ENCODE measurements around the gene GADD45B.
"Not testable (repeated sequence)": the region's sequence is repeated elsewhere in the genome, so short reads cannot be mapped to it uniquely, and the experiment has no call there.

The GADD45B gene

DNA sequence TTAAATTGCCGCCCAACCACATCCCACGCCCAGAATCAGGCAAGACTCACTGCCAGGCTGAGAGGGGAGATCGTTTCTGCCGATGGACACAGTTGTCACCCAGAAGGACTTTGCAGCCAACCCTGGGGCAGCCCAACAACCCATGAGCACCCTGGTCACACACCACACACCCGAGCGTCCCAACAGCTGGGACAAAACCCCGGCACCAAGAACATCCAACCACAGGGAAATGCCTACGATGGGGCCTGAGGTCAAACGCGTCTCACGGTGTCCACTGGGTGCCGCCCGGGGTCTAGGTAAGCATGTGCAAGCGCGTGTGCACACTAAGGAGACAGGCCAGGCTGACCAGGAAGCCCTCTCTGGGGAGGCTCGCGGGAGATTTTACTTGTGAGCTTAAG is 32.1 kb upstream of the GADD45B start:
- in situ Hi-C loops (cut with HindIII; ENCODE audit: low sequenced_read_pairs): no loop called here

- in situ Hi-C loops (cut with HindIII; ENCODE audit: low sequenced_read_pairs): no loop called here
Measured at GRCh38 chr19:2444251-2445002, 31.5 kb upstream of the GADD45B start.

DNA sequence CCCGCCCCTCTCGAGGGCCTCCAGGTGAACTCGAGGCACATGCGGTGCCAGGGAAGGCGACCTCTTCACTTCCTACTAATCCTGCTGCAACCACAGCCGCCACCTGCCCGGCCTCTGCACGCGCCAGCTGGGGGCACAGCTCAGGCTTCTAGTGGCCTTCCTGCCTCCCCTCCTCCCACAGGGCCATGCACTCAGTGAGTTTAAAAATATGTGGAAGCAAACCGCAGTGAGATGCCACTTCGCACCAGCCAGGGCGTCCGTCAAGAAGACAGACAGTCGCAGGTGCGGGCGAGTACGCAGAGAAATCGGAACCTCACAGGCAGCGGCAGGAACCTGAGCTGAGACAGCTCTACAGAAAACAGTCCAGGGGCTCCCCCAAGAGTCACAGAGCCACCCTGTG is 29.5 kb upstream of the GADD45B start:
- in situ Hi-C loops (cut with HindIII; ENCODE audit: low sequenced_read_pairs): no loop called here

DNA sequence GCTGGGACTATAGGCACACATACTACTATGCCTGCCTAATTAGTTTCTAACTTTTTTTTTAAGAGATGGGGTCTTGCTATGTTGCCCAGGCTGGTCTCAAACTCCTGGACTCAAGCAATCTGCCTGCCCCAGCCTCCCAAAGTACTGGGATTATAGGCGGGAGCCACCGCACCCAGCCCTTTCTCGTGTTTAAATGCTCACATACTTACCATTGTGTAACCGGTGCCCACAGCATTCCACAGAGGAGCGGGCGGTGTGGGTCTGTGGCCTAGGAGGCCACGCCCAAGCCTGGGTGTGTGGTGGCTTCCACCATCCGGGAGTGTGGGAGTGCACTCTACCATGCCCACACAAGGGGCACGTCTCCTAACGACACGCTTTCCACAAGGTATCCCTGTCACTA is 26.9 kb upstream of the GADD45B start:
- in situ Hi-C loops (cut with HindIII; ENCODE audit: low sequenced_read_pairs): no loop called here

DNA sequence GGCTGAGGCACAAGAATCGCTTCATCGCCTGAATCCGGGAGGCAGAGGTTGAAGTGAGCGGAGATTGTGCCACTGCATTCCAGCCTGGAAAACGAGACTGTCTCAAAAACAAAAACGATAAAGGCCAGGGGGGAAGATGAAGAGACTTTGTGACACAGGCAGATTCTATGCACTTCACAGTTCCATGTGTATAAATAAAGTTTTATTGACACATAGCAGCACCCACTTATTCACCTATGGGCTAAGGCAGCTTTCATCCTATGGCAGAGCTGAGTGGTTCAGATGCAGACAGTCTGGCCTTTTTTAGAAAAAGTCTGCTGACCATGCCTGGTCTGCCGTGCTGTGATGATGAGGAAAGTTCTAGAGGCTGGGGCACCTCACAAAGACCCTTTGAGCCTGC is 24.8 kb upstream of the GADD45B start:
- in situ Hi-C loops (cut with HindIII; ENCODE audit: low sequenced_read_pairs): no loop called here

DNA sequence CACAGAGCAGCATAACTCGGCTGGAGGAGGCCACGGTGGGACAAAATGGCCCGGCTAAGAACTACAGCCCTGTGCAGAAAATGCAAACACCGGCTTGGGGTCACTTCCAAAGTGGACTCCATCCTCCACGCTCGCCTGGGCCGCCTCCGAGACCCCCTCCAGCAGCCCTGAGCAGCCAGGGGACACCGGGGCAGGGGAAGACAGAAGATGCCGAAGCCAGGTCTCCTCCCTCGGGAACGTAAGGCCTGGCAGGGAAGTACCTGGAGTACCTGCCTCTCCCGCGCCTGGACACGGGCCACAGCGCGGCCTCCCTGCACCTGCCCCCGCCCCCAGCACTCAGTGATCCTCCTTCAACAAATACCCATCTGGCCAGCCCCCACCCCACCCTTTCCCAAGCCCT is 24.2 kb upstream of the GADD45B start:
- in situ Hi-C loops (cut with HindIII; ENCODE audit: low sequenced_read_pairs): no loop called here

GRCh38 chr19:2453431-2454025 is 22.4 kb upstream of the GADD45B start:
- in situ Hi-C loops (cut with HindIII; ENCODE audit: low sequenced_read_pairs): no loop called here

GRCh38 chr19:2454199-2454961 is 21.5 kb upstream of the GADD45B start:
- in situ Hi-C loops (cut with HindIII; ENCODE audit: low sequenced_read_pairs): no loop called here

DNA sequence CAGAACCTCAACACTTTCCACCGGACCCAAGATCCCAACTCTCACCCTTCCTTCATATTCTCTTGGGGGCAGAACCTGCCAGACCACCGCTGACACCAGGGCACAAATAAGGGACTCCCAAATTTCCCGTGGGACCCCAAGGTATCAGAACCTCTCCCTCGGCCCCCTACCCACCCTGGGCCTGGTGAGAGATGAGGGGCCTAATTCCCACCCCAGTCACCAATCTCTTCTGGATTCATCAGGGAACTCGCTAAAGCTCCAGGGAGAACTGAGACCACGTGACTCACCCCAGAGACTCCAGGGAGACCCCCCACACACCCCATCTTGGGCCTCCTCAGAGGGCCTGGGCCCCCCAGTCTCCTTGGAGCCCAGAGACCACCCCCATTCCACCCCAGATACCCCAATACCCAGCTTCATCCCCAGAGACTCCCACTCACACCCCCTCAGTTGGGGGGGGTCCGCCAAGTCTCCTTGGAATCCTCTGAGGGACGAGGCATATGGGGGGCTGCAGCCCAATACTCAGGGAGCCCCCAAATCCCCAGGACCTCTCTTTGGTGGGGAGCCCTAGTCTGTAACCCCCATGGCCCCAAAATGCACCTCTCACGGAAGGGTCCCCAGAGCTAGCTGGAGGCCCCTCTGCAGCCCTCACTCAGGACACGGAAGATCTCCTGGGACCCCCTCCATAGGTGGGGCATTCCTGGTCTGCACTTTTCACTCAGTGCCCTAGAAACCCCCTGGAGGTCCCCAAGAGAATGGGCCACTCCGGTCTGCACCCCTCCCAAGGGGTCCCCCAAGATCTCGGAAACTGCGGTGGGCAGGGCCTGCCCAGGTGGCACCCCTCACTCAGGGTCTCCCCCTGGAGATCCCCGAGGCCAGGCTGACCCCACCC is 20.7 kb upstream of the GADD45B start:
- in situ Hi-C loops (cut with HindIII; ENCODE audit: low sequenced_read_pairs): no loop called here

GRCh38 chr19:2455851-2456570 is 19.9 kb upstream of the GADD45B start:
- in situ Hi-C loops (cut with HindIII; ENCODE audit: low sequenced_read_pairs): no loop called here

GRCh38 chr19:2457394-2458037 is 18.4 kb upstream of the GADD45B start:
- in situ Hi-C loops (cut with HindIII; ENCODE audit: low sequenced_read_pairs): no loop called here

GRCh38 chr19:2458054-2458453 is 17.9 kb upstream of the GADD45B start:
- in situ Hi-C loops (cut with HindIII; ENCODE audit: low sequenced_read_pairs): no loop called here

- in situ Hi-C loops (cut with HindIII; ENCODE audit: low sequenced_read_pairs): not testable (repeated sequence)
Measured at GRCh38 chr19:2458776-2459175, 17.2 kb upstream of the GADD45B start.

GRCh38 chr19:2460245-2460644 is 15.7 kb upstream of the GADD45B start:
- in situ Hi-C loops (cut with HindIII; ENCODE audit: low sequenced_read_pairs): no loop called here

- in situ Hi-C loops (cut with HindIII; ENCODE audit: low sequenced_read_pairs): no loop called here
Measured at GRCh38 chr19:2461751-2462634, 13.9 kb upstream of the GADD45B start.

DNA sequence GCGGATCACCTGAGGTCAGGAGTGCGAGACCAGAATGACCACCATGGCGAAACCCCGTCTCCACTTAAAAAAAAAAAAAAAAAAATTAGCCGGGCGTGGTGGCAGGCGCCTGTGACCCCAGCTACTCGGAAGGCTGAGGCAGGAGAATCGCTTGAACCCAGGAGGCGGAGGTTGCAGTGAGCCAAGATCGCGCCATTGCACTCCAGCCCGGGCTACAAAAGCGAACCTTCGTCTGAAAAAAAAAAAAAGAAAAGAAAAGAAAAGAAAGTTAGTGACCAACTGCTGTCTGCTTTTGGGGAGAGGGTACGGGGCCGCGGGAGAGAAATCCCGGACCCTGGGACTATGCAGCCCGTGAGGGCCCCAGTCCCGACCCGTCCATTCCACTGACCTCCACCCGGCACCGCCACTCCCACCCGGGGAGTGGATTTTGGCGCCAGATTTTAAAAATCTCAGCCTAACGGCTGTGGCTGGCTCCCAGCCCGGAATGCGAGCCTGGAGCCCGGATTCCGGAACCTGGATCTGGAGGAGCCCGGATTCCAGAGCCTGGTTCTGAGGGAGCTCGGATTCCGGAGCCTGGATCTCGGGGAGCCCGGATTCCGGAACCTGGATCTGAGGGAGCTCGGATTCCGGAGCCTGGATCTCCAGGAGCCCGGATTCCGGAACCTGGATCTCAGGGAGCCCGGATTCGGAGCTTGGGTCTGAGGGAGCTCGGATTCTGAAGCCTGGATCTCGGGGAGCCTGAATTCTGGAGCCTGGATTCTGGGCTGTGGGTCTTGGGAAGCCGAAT is 13.1 kb upstream of the GADD45B start:
- in situ Hi-C loops (cut with HindIII; ENCODE audit: low sequenced_read_pairs): no loop called here

DNA sequence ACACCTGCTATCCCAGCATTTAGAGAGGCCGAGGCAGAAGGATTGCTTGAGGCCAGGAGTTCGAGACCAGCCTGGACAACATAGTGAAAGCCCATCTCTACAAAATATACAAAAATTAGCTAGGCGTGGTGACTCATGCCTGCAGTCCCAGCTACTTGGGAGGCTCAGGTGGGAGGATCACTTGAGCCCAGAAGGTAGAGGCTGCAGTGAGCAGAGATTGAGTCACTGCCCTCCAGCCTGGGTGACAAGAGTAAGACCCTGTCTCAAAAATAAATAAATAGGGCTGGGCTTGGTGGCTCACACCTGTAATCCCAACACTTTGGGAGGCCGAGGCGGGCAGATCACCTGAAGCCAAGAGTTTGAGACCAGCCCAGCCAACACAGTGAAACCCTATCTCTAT is 12.2 kb upstream of the GADD45B start:
- in situ Hi-C loops (cut with HindIII; ENCODE audit: low sequenced_read_pairs): not testable (repeated sequence)

- in situ Hi-C loops (cut with HindIII; ENCODE audit: low sequenced_read_pairs): no loop called here
Measured at GRCh38 chr19:2464389-2464788, 11.5 kb upstream of the GADD45B start.

Measured in DLD1 (cell line).